SIG-M5 (cell line): Measurements from ENCODE around the gene AADAT.
"Not testable (repeated sequence)": the region's sequence is repeated elsewhere in the genome, so short reads cannot be mapped to it uniquely, and the experiment has no call there.

Experiments
- DNase-seq: peaks from one replicate; lab custom pipeline; 2025; lab: John Stamatoyannopoulos, UW

AADAT gene

DNA sequence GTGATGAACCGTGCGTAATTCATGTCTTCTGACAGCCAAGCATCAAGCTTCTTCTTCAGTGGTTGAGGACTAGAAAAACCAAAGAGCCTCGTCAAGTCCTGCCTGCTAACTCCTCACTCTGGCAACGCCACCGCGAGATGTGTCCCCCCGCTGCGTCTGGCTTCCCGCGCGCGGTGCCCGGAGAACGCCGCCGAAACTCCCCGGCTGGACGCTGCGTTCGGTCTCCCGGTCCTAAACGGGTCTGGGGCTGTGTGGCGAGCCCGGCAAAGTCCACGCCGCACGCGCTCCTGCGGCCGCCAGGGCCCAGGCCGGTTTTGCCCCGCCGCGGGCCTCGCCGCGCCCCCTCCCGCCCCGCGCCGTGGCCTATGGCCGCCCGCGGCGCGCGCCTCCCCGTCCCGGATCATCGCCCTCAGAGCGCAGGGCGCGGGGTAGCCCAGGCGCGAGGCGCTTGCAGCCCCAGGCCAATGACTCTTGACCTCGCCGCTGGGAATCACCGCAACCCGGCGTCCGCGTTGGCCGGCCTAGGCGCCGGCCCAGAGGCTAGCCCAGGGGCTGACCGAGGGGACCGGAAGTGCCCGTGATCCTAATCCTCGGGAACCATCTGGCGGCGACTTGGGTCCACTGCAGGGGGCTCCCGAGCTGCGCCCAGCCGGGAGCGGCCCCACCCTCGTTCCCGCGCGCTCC, at the start of gene AADAT:
TSS of gene AADAT (minus strand) at position 289 of the 684 bp plus-strand sequence. CDS start at position 23, 266 bp downstream.
- no peak for DNase-seq

DNA sequence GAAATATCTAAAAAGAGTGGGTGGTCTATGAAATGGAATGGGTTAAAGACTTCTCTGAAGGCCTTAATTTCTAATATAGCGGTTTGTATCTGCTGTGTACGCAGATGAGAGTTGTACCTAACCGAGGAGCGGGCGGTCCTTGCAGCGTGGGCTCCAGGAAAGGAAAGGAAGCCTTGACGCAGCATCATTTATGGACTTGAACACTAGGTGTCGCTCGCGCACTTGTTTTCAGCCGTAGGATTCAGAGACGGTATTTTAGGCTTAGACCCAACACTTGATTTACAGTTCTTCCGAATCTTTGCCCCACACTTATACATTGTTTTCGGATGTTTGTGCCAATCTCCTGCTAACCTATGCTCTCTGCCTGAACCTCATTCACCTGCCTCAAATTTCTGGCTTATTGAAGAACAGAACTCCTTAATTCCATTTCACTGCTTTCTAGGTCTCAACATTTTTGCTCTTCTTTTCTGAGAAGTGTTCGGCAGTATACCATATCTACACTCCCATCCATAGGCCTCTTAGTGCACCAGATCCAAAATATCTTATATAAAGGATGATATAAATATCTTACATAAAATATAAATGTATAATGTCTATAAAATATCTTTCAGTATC, 48.9 kb upstream of the AADAT start:
- DNase-seq = peak; percentile 15

DNA sequence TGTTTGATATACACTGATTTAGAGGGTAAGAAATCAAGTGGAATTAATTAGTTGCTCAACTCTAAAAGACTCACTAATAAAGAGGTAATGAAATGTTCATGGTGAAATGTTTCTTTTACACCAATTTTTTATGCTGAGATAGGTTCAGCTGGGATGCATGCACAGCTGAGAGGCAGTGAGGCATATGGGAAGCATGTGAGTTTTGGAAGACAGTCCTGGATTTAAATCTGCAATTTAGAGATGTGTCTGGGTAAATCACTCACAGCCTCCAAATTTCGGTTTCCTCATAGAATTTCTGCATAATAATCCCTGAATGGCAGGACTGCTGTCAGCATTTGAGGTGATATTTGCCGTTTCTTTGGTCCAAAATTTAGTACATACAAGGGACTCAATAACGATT, 48.2 kb upstream of the AADAT start:
- no peak for DNase-seq

DNA sequence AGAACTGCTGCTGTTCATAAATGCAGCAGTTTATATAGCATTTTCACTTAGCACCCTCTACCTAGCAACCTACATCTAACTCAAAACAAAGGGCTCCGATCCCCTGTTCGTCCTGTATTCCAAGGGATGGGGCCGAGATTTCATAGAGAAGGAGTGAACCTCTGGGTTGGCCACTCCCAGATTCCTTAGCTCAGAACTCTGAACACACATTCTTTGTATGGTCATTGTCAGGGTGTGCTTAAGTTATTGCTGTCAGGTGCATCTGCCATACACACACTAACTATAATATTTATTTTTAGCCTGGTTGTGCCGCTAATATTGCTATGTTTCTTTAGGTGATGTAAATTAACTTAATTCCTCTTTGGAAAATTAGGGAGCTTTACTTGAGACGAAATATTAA, 47.7 kb upstream of the AADAT start:
- no peak for DNase-seq

DNA sequence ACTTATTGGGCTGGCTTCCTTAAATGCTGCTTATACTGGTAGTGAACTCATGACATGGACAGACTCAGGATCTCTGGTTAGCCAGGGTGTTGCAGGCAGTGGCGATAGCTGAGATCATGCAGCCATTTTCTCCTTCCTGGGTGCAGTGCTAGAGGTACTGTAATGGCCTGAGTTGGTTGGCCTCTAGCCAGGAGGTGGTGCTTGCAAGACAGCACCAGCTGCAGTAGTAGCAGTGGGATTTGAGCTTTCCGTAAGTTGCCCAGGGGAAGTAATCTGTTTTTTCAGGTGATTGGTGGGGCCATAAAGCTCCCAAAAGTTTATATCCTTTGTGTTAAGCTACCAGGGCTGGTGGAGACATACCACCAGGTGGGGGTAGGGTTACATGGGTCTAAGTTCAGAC, 45.1 kb upstream of the AADAT start:
- no peak for DNase-seq

DNA sequence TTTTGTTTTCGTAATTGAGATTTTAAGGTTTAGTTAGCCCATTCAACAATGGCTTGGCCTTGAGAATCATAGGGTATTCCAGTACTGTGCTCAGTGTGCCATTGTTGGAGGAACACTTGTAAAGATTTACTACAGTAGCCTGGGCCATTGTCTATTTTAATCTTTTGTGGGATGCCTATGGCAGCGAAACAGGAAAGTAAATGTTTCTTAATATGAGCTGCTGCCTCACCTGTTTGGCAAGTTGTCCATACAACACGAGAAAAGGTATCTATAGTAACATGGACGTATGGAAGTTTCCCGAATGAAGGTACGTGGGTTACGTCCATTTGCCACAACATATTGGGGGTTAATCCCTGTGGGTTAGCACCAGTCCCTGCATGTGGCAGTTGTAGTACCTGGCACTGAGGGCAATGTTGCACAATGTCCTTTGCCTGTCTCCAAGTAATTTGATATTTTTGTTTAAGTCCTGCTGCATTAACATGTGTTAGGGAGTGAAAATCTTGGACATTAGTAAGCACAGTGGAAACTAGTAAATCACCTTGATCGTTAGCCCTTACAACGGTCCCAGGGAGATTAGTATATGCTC, 38.6 kb upstream of the AADAT start:
- DNase-seq = no peak

DNA sequence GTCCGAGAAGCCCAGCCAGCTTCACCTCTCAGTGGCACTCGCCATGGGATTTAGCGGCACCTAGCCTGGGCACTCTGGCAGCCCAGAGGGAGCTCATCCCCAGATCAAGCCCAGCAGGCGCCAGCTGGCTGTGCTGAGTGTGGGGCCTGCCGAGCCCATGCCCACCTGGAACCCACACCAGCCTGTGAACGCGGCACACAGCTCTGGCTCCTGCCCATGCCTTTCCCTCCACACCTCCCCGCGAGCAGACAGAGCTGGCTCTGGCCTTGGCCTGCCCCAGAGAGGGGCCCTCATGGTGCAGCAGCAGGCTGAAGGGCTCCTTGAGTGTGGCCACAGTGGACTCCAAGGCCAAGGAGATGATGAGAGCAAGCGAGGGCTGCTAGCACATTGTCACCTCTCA, 38.0 kb upstream of the AADAT start:
- DNase-seq = no peak

DNA sequence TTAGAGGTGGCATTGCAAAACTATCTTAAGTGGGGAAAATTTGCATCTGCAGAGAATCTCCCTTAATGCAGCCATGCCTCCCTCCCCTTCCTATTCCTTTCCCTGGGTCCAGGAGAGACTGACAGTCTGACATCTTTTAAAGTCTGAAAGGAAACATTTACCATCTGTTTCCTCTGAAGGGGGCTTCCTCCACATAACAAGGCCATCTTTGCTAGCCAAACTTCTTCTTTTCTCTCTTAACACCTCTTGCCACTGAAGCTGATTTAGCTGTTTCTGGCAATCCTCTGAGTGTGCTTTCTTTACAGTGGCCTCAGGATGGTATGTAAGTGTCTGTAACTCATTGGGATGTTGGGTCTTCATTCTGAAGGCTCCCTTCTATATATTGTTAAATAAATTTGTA, 34.6 kb upstream of the AADAT start:
- no peak for DNase-seq

DNA sequence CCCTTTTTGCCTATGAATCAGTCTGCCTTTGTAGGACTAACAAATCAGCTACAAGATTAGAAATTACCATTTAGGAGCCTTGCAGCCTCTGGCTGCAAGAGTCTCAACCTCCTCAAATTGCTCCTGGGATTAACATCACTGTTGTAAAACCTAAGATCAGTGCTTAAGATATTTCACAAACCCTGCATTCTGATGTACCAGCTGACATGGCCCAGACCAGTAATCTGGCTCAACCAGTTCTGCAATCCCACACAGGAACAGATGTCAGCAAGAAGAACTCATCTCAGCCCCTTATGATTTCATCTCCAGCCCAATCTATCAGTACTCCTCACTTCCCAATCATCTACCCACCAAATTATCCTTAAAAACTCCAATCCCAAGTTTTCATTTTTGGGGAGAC, 32.5 kb upstream of the AADAT start:
- DNase-seq = no peak

DNA sequence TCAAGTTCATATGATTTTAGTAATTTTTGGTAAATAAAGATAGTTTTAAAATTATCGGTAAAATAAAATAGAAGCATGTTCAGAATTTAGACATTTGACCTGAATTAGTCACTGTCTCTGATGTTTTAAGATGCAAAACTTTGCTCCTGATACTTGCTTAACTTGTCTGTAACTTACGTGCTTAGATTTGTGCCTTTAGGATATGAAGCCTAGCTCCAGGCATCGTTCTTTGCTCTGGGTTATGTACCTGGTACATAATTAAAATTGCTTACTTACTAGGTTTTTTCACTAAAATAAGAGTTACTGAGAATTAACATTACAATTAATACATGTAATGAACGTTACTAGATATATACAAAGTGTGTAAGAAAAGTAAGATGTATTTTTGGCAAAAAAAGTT, 24.9 kb upstream of the AADAT start:
- DNase-seq = no peak

DNA sequence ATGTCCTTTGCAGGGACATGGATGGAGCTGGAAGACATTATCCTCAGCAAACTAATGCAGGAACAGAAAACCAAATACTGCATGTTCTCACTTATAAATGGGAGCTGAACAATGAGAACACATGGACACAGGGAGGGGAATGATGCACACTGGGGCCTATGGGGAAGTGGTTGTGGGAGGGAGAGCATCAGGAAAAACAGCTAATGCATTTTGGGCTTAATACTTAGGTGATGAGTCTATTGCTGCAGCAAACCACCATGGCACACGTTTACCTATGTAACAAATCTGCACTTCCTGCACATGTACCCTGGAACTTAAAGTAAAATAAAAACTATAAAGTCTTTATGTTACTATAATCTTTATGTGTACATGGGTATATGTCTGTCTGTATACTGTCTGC, 24.4 kb upstream of the AADAT start:
- DNase-seq = not testable (repeated sequence)

DNA sequence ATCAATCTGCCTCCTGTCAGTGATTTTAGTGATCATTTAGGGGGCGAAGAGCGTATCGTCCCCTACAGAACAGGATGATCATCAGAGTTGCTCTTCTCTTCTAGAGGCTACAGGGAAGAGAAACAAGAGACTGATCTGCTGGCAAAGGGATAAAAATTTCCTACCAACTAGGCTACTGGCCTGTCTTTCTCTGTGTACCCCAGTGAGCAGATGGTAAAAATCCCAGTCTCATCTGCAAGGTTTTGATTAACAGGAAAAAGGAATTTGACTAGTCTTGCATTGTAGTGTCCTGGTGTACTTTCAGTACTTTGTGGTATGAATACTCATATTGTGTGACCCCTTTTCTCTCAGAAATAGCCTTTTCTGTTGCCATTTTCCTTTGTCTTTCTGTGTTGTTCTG, 21.8 kb upstream of the AADAT start:
- no peak for DNase-seq

DNA sequence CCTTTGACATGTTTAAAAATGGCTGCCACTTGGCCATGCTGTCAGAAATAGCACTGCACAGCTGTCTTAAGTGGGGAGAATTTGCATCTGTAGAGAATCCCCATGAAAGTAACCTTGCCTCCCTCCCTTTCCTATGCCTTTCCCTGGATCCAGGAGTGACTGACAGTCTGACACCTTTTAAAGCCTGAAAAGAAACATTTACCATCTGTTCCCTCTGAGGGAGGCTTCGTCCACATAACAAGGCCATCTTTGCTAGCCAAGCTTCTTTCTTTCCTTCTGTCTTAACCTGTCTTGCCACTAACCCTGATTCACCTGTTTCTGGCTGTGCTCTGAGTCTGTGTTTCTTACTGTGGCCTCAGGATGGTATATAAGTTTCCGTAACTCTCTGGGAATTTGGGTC, 21.3 kb upstream of the AADAT start:
- no peak for DNase-seq

DNA sequence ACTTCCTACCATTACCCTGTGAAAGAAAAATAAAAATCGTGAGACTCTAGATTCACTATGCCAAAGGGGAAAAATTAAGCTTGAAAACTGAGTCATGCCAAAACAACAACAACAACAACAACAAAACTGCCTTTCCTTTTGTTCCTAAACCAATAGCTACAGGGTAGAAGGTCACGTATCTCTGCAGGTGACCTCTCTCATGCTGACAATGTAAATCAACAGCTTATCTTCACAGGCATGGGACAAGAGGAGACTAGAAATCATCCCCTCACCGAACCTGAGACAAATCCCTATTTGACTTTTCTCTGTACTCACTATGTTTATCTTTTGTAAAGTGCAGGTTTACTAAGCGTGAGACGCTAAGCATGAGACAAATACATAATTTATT, 20.5 kb upstream of the AADAT start:
- no peak for DNase-seq

DNA sequence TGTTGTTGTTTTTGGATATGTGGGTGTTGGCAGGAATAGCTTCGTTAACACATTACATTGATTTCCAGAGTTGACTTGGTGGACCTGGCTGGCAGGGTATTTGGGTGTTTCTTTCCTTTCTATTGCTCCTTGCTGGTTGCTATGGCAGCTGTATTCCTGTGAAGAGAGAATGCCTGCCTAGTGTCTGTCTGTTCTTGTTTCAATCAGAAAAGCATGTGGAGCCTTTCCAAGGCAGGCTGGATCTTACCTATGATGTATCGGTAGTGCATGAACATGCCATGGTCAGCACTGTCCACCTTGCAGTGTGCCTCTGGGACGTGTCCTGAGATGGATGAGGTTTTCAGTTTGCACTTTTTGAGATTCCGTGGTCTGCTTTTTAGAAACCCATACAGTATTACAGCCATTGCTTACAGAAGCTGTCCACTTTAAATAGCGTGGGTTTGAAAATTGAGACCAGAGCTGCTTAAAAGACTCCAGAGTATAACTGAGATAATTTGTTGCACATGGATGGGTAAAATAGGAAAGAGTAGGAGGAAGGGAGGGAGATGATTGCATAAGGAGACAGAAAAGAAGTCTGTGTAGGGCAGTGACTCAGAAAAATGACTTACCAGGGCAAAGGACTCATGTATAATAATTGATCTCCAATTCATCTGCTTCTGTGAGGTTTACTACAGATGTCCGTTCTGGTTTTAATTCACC, 20.0 kb upstream of the AADAT start:
- no peak for DNase-seq

DNA sequence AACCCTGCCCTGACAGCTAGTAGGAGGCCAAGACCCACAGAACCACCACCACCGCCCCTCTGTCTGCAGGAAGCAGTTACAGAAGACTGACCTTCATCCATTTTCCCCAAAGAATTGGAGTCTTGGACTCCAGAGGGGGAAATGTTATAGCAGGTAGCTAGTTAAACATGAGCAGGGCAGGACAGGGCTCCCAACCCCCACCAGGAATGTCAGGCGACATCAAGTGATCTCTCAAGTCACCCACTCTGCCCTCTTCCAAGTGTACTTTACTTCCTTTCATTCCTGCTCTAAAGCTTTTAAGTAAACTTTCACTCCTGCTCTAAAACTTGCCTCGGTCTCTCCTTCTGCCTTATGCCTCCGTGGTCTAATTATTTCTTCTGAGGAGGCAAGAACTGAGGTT, 17.1 kb upstream of the AADAT start:
- DNase-seq = no peak

DNA sequence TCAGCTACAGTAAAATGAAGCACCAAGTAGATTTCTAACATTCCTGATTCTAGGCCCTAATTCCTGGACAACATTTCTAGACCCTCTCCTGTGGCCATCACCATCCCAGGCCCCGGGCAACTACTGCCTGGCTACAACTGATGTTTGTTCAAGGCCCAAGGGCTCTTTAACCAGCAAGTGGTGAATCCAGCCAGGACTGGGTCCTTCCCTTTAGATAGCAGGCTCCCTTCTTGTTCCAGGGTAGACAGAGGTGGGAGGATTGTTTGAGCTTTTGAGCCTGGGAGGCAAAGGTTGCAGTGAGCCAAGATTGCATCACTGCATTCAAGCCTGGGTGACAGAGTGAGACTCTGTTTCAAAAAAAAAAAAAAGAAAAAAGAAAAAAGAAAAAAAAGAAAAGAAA, 12.7 kb upstream of the AADAT start:
- no peak for DNase-seq

DNA sequence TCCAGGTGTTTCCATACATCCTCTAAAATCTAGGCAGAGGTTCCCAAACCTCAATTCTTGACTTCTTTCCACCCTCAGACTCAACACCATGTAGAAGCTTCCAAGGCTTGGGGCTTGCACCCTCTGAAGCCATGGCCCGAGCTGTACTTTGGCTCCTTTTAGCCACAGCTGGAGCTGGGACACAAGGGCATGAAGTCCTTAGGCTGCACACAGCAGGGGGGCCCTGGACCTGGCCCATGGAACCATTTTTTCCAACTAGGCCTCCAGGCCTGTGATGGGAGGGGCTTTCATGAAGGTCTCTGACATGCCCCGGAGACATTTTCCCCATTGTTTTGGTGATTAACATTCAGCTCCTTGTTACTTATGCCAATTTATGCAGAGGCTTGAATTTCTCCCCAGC, 8.4 kb upstream of the AADAT start:
- DNase-seq = not testable (repeated sequence)

DNA sequence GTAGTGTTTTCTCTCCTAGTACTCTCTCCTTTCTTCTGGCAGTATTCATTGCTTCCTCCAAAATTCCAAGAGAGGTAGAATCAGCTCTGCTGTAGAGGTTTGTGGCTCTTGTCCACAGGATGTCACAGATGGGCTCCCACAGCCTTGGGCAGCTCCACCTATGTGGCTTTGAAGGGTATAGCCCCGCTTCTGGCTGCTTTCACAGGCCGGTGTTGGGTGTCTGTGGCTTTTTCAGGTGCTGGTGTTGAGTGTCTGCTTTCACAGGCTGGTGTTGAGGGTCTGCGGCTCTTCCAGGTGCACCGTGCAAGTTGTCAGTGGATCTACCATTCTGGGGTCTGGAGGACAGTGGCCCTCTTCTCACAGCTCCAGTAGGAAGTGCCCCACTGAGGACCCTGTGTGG, 7.9 kb upstream of the AADAT start:
- no peak for DNase-seq

DNA sequence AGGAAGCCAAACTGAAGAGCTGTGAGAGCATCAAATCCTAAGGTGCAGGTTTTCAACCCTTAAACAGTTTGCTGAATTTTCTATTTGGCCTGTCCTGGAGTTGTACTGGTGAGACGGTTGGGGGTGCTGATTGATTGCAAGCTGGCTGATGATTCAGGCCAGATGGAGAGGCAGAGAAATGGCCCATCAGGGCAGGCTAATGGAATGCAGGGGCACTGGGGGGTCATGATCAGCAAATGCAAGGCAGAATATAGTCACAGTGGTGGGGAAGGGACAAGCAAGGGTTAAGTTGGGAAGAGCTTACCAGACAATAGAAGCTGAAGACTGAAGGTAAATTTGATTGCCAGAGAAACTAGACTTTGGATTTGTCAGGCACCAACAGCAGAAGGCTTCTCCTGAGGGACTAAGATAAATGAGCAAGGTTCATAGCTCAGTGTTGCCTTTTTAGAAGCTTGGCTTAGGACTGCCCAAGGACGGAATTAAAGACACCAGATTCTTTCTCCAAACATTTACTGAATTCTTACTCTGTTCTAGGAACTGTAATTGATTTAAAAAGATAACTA, 4.3 kb upstream of the AADAT start:
- DNase-seq = no peak

DNA sequence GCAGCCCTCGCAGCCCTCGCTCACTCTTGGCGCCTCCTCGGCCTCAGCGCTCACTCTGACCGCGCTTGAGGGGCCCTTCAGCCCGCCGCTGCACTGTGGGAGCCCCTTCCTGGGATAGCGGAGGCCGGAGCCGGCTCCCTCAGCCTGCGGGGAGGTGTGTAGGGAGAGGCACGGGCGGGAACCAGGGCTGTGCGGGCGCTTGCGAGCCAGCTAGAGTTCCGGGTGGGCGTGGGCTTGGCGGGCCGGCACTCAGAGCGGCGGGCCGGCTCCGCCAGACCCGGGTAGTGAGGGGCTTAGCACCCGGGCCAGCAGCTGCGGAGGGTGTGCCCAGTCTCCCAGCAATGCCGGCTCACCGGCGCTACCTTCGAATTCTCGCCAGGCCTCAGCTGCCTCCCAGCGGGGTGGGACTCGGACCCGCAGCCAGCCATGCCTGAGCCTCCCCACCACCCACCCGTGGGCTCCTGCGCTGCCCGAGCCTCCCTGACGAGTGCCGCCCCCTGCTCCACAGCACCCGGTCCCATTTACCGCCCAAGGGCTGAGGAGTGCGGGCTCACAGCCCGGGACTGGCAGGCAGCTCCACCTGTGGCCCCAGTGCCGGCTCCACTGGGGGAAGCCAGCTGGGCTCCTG, 1.4 kb upstream of the AADAT start:
- DNase-seq = no peak

DNA sequence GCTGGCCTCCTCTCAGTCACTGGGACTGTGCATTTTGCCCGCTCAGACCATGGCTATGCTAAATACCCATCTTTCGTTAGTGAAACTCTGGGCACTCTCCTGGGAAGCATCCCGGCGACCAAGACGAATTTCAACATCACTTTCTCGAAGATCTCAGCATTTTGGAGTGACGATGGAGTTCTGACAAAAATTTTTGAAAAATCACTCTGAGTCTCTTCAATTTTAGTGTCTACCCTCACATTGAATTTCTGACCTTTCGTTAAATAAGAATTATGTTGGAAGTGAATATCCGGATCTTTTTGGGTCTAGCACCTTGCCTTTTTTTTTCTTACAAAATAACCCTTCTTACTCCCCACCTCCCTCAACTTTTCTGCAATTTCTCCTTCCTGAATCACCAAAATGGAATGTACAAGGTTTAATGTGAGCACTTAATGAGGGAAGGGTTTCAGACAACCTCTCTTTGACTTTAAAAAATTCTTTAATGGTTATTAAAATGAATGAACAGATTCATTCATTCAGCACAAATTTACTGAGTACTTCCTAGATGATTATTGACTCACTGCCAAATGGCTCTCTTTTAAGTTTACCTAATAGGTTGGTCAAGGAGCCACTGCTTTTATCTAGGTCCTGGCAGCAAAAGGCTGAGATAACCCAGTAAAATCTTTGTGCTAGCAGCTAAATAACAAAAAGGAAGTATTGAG, 746 bp upstream of the AADAT start:
- DNase-seq = no peak
